ENCODE data around the gene CD300H. TPM values are rescaled to one million over a fixed set of nuclear protein-coding genes. Genes with fewer than 3 reads are reported as not detected.

The CD300H gene
- polyA plus RNA-seq, 5 donors, result 0.30 to 0.48 (median 0.34) TPM; not detected in 2

DNA sequence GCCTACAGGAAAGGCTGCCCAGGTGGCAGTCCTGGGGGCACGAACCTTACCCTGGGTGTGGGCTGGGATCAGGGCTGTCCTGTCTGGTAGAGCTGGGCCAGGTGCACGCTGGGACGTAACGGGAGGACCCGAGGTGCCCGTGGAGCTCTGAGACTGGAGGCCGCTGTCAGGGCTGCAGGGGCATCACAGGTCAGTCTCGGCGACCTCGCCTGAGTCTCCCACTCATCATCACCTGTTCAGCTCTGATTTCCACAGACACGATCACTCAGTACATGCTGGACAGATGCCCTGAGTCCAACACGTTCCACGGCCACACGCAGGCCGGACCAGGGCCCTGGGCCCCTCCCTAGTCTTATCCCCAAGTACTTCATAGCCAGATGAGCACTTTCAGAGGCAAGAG, 16.7 kb downstream of the CD300H start:
- no peak for DNase-seq

DNA sequence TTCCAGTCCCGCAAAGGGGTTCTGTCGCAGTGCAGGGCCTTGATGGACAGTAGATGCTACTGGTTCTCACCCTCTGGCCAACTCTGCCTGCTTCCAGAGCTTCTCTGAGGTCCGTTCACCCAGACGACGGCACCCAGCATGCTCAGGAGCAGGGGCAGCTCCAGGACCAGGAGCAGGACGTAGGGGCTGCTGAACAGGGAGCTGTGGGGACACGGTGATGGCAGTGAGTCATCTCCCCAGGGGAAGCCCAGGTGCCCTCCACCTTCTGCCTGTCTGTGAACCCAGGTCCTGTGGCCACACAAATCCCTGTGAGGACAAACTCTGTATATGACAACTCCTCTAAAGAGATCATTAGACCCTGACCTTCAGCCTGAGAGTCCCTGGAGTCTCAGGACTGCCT, 18.0 kb downstream of the CD300H start:
- no peak for DNase-seq

DNA sequence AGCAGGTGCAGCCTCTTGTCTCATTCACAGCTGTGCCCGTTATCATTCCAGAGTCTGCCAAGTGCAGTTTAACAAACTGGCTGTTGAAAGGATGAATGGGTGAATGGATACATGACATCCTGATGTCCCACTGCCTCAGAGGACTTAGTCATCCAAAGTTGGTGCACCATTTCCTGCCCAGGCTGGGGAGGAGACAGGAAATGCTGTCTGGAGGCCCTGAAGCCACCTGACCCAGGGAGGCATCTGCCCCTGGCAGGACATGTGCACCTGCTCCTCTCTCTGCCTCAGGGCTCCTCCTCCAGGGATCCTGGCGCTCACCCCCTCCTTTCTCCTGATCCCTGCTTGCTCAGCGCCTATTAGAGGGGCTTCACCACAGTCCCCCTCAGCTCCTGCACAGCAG, 19.6 kb downstream of the CD300H start:
- no peak for DNase-seq

DNA sequence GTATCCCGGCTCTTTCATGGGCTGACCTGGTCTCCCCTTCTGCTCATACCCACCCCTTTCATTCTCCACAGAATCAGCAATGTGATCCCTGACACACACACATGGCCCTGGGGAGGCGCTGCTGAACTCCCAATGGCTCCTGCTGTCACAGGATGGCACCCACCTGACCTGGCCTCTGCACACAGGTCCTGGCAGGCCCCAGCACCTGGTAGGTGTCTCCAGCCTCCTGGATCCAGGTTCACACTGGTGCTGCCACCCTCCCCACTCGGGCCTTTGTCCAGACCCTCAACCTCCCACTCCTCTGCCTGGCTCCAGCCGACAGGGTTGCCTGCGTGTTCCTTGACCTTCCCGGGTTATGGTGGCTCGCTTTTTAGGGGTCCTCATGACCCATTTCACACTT, 20.0 kb downstream of the CD300H start:
- DNase-seq, result no peak

DNA sequence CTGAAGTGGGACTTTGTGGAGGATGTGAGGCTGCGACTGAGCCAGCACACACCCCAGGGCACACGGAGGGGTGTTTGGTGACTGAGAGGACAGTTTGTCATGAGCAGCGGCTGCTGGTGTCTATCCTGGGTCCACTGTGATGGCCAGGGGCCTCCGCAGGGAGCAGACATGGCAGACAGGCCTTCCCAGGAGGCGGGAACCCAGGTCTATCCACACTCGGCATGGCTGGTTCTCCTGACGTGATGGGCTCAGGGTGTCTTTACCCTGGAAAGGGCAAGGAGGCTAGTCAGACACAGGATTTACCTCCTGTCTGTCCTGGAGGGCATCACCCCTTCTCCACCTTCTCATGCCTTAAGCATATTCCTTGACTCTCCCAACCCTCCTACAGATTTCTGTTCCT, 20.7 kb downstream of the CD300H start:
- no peak for DNase-seq

DNA sequence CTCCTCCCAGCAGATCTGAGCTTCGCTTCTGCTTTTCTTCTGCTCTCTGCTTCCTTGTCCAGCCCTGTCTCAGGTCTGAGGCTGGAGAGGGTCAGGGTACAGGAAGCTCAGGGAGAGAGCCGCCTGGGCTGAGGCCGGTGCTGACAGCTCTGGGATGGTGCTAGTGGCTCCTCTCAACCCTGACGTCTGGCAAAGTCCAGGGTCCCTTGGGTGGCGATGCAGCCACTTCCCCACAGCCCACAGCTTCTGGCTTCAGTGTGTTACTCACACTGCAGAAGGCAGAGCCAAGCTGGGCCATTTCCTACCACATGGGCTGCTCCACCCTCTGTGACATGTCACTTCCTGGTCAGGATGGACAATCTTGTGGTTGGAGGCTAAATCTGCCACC, 21.5 kb downstream of the CD300H start, which contains the start of gene CD300C:
TSS of gene CD300C (minus strand) at position 273 of the 388 bp plus-strand sequence. CDS start 333 bp downstream, outside the sequence.
- no peak for DNase-seq

DNA sequence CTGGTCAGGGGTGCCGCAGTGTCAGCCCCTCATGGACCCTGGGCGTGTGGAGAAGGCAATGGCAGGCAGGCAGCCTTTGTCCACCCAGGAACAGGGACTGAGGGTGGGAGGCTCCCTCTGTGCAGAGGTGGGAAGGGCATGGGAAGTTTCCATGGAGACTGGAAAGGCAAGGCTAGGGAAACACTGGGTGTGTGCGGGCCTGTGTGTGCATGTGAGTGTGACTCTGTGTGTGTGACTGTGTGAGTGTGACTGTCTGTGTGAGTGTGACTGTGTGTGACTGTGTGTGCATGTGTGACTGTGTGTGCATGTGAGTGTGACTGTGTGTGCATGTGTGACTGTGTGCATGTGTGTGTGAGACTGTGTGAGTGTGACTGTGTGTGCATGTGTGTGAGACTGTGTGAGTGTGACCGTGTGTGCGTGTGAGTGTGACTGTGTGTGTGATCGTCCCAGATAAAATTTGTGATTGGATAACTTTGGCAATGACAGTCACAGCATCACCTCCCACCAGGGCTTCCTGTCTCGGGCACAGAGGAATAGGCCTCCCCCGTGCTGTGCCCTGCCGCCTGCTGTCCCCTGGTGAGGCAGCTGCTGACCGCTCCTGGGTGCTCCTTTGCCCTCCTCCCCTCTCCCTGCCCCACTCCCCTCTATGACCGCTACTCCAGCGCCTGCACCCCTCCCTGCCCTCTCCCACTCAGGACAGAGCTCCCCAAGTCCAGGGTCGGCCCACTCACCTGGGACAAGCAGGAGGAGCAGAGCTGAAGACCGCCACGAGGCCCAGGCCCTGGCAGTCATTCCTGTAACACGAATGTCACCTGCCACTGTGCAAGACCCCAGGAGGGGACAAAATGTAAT, 22.1 kb downstream of the CD300H start:
- DNase-seq, result no peak

DNA sequence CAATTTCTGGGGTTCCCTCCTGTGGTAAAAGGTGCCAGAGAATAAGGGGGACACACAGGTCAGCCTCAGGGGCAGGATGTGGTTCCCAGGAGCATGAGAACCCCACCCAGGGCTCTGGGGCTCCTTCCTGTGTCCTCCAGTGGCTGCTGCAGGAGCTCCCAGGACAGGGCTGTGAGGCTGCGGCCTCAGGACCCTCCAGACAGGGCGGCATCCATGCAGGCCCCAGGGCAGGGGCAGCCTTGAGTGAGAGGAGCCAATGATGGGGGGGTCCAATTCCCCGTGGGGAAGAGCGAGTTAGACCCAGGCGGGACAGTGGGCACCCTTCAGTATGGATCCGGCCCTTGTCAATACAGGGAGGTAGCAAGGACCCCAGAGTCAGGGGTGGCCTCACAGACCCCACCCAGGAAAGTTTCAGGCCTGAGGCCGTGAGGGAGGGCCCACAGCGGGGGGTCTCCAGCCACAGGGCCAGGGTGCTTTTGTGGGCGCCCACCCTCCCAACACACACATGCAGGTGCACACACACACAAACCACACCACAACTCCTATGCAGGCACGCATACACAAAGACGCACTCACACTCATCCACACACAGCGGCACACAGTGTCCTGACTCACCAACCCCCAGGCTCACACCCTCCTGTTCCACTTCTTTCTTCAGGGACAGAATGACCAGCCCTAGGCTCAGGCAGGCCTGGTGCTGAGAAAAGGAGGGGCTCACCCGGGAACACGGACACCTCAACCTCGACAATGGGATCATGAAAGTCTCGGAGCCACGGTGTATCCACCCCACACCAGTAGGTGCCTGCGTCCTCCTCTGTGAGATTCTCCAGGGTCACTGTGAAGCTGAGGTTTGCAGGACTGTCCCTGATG, 23.2 kb downstream of the CD300H start:
- DNase-seq, result no peak

DNA sequence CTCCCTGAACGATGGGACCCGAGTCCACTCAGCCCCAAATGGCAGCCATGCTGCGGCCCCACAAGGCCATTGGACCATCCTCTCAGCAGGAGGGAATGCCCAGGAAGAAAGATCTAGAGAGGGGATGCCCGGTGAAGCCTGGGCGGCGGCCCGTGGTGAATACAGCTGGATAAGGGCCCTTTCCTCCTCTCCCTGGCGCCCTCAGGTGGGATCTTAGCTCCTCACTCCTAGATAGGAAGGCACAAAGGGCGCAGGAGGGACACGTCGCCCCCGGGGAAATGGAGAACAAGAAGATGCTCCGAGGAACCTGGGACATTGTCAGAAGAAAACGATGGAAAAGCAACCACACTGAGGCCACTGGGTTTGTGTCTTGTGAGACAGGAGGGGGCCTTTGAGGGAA, 23.9 kb downstream of the CD300H start:
- DNase-seq, result no peak

DNA sequence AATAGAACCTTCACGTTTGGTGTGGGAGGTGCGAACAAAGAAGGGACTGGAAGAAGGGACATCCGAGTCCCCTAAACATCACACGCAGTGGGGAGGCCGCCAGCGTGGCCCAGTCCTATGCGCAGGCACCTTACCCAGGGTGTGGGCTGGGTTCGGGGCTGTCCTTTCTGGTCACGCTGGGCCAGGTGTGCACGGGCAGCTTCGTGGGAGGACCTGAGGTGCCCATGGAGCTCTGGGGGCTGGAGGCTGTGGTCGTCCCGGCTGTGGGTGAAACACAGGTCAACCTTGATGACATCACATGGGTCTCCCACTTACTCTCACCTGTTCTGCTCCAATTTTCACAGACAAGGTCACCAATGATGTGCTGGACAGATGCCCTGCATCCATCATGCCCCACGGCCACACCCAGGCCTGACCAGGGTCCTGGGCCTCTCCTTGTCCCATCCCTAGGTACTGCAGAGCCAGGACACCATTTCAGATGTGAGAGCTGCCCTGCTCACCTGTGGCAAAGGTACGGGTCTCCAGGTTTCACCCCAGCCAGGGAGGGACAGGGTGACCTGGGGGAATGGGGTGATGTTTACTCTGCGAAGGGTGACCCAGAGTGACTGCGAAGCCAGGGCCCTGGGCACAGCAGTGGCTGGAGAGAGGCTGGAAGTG, 24.5 kb downstream of the CD300H start:
- DNase-seq, result no peak

DNA sequence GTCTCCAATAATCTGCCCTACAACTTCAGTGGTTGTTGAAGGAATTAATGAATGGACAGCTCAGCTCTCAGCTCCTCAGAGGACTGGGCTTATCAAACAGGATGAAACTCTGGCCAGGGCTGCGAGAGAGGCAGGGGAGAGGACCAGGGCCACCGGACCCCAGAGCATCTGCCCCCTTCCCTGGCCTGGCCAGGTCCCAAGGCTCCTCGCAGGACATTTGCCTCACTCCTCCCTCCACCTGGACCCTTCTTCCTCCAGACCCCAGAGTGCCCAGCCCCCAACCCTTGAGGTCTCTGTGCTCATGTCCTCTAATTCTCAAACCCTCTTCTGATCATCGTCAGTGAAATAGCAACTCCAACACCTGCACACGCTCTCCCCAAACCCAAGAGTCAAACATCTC, 25.1 kb downstream of the CD300H start:
- no peak for DNase-seq

DNA sequence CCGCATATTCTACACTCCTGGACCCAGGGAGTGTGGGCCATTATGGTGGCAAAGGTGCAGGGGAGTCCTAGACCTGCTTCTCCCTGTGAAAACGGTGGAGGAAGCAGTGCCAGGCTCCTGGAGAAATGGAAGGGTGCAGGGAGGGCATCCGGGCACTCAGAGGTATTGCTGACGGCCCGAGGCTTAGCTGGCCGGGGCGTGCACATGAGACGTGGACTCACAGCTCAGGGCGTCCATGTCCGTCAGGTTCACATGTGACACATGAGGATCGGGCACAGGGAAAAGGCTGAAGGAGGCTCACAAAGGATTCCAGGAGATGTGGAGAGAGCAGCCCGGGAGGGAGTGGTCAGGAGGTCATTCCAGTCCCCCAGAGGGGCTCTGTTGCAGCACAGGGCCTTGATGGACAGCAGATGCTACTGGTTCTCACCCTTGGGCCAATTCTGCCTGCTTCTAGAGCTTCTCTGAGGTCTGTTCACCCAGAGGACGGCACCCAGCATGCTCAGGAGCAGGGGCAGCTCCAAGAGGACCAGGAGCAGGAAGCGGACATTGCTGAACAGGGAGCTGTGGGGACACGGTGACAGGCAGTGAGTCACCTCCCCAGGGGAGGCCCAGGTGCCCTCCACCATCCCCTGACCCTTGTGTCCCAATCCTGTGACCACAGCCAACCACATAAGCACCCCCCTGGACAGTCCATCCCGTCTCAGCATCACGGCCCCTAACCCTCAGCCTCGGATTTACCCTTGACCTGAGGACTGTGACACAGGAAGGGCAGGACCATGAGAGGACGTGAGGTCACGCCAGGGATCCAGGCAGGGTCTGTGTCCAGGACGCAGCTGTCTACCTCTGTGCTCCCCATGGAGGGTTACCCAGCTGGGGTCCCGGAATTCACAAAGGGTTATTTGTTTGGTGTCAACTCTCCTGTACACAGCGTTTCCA, 25.9 kb downstream of the CD300H start:
- DNase-seq, result no peak

DNA sequence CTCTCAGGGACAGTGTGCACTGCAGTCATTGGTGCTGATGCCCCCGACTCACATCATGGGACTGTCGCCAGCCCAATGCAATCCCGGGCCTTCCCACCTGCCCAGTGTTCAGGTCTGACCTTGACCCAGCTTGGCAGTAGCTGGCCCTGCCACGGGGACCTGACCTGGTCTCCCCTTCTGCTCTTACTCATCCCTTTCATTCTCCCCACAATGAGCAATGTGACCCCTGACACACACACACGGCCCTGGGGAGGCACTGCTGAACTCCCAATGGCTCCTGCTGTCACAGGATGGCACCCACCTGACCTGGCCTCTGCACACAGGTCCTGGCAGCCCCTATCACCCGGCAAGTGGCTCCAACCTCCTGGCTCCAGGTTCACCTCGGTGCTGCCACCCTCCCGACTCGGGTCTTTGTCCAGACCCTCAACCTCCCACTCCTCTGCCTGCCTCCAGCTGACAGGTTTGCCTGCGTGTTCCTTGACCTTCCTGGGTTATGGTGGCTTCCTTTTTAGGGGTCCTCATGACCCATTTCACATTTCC, 28.0 kb downstream of the CD300H start:
- no peak for DNase-seq

DNA sequence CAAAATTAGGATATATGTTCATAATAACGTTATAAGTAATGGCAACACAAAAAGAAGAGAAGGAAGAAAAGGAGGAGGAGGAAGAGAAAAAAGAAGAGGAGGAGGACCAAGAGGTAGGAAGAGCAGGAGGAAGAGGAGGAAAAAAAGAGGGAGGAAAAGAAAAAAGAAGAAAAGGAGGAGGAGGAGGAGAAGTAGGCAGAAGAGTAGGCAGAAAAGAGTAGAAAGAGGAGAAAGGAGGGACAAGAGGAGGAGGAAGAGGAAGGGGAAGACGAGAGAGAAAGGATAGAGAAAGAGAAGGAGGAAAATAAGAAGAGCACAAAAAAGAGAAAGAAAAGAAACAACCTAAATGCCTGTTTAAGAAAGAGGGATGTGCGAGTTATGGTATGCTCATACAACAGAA, 30.4 kb downstream of the CD300H start:
- DNase-seq, result no peak

DNA sequence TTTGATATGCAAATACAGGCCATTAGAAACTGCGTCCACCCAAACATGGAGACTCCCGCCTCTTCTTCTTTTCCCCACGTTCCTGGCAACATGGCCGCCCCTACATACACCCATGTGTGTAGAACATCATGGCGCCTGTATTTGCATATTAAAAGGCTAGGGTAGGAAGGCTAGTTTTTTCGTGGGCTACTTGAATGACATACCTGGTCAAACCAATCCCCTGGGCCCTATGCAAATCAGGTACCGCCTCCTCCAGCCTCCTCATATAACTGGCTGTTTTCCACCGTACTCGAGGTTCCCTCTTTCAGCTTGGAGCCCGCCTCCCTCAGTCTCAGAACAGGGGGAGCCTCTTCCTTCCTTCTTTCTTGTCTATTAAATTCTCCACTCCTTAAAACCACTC, 35.2 kb downstream of the CD300H start:
- DNase-seq, result no peak

DNA sequence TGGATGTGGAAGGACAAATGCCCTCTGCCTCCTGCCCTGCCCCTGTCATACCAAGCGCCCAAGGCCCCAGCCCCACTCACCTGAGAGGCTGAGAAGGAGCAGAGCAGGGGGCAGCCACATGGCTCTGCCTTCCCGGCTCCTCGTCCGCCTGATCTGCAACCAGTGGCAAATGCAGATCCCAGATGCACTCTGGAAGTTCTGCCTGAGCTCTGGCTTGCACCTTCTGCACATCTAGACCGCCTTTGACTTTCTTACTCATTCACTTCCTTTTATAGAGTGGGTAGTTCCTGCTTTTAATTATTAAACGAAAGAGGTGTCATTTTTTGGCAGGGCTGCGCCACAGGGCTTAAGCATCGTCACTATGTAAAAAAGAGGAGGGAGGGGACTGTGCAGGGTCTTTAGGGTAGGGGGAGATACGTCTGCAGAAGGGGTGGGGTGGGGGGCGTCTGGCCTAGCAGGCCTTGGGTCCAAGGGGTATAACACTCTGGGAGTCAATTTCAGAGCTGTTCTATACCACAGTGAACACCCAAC, 36.0 kb downstream of the CD300H start, which contains the start of gene CD300LB:
TSS of gene CD300LB (minus strand) at position 245 of the 531 bp plus-strand sequence. CDS start at position 120, 125 bp downstream.
- no peak for DNase-seq

DNA sequence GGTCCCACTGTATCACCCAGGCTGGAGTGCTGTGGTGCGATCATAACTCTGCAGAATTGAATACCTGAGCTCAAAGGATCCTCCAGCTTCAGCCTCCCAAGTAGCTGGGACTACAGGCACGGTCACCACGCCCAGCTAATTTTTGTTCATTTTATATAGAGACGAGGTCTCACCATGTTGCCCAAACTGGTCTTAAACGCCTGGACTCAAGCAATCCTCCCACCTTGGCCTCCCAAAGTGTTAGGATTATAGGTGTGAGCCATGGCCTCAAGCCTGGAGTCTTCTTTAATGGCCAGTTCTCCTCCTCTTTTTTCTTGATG, 36.5 kb downstream of the CD300H start:
- DNase-seq, result no peak

DNA sequence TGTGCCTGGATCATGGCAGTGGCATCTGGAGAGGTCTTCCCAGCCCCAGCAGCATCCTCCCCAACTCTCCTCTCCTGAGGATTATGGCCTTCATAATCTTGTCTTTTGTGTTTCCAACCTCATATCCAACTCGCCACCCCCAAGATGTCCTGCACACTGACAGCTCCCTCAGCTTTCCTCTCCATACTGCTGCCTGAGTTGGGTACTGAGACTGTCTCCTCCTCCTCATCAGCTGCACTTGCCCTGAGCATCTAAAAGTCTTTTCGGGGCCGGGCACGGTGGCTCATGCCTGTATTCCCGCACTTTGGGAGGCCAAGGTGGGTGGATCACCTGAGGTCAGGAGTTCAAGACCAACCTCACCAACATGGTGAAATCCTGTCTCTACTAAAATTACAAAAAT, 38.1 kb downstream of the CD300H start:
- DNase-seq, result no peak

DNA sequence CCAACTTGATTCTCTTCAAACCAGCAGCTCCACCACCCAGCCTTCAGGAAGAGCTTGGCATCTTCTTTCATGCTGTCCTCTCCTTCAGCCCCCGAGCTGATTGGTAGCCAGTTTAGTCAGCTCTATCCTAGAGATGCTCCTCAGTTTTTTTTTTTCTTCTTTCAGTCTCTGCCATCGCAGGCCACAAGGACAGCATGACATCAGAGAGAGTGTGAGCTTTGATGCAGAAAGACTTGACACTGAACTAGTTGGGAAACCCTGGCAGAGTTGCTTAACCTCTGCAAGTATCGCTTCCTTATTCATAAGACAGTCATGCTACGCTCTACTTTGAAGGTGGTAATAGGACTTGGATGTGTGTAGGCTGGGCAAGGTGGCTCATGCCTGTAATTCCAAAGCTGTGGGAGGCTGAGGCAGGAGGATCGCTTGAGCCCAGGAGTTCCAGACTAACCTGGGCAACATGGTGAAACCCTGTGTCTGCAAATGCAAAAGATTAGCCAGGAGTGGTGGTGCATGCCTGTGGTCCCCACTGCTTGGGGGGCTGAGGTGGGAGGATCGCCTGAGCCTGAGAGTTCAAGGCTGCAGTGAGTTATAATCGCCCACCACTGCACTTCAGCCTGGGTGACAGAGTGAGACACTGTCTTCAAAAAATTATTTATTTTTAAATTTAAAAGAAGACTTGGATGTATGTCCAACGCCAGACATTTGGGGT, 38.7 kb downstream of the CD300H start:
- no peak for DNase-seq

DNA sequence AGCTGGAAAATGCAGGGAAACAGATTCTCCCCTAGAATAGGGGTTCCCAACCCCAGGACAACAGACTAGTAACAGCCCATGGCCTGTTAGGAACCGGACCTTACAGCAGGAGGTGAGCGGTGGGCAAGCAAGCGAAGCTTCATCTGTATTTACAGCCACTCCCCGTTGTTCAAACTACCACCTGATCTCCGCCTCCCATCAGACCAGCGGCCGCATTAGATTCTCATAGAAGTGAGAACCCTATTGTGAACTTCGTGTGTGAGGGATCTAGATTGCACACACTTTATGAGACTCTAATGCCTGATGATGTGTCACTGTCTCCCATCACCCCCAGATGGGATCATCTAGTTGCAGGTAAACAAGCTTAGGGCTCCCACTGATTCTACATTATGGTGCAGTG, 39.6 kb downstream of the CD300H start:
- no peak for DNase-seq

Measured in right lung (tissue), 5 donors.